HCT116 (cell line): ENCODE measurements around the gene CRNN. TPM values are rescaled to one million over a fixed set of nuclear protein-coding genes. Genes with fewer than 3 reads are reported as not detected.
A peak's percentile ranks its signal among the peaks of the same experiment; 100 is the strongest.

ENCODE experiments used
- ATAC-seq: fragments of 200-7000 bp; cut with Tn5 transposase; 2 replicates; pipeline ENCODE4 v1.9.1; 2020; ENCODE audit warnings: mild to moderate bottlenecking, moderate library complexity
- BruUV-seq: library from RNA; stranded (reverse); fragments of 400-500 nt; replicated peaks from 2 replicates; lab custom pipeline; 2021; lab: Mats Ljungman, UMichigan
- CTCF ChIA-PET: fragments of 300-600 bp; sonication (Branson Sonifier 250); formaldehyde crosslinking; loops from one replicate; lab custom pipeline; 2021; ENCODE audit warnings: antibody characterized with exemption; lab: Charles Lee
- POLR2A ChIA-PET: fragments of 300-600, 350-600 bp; sonication (Branson Sonifier 250); formaldehyde crosslinking; loops from one replicate; lab custom pipeline; 2021; ENCODE audit warnings: antibody characterized with exemption; lab: Charles Lee
- RAD21 ChIA-PET, 2 experiments: fragments of 300-600 bp; sonication (Branson Sonifier 250); formaldehyde crosslinking; loops; one replicate each; lab custom pipeline; 2023; ENCODE audit warnings: low total read pairs in 2 of 2; ENCODE audit not compliant: uncharacterized antibody in 2 of 2, unreplicated experiment in 2 of 2, low non-redundant PET in 1 of 2; lab: Charles Lee
- DNase-seq: peaks from one replicate; pipeline ENCODE4 v3.0.0-alpha.2; 2010; ENCODE audit warnings: low read depth, low spot score
- H2AFZ ChIP-seq: fragments of 200-600 bp; shearing (Covaris generic), sonication (generic); 2 replicates; pipeline ENCODE4 v1.6.1; 2017; ENCODE audit warnings: low read depth, mixed run types, mixed read lengths, antibody characterized with exemption, low read length; ENCODE audit not compliant: poor library complexity, severe bottlenecking
- H3K27ac ChIP-seq: 2 replicates; pipeline ENCODE4 v1.5.1; 2012; ENCODE audit warnings: low read depth, low read length
- H3K27me3 ChIP-seq: fragments of 200-600 bp; sonication (generic); 2 replicates; pipeline ENCODE4 v1.6.1; 2016; ENCODE audit warnings: mixed run types, low read length, mixed read lengths; ENCODE audit not compliant: insufficient read depth
- H3K36me3 ChIP-seq, 2 experiments: fragments of 200-500 bp in 1 of 2; fragments of 200-600 bp in 1 of 2; sonication (Bioruptor generic) in 1 of 2; sonication (generic) in 1 of 2; 2 replicates each; pipeline versions ENCODE4 v1.5.1 to v1.6.1; 2014 to 2016; ENCODE audit warnings: low read length in 2 of 2, inconsistent platforms in 1 of 2, mixed read lengths in 1 of 2, mixed run types in 1 of 2; ENCODE audit not compliant: insufficient read depth in 2 of 2, control insufficient read depth in 1 of 2
- H3K4me1 ChIP-seq, 2 experiments: fragments of 200-600 bp in 1 of 2; sonication (generic) in 1 of 2; 2 replicates each; pipeline versions ENCODE4 v1.5.1 to v1.6.1; 2012 to 2017; ENCODE audit warnings: low read length in 2 of 2, inconsistent platforms in 1 of 2, mild to moderate bottlenecking in 1 of 2, mixed read lengths in 1 of 2, mixed run types in 1 of 2, moderate library complexity in 1 of 2; ENCODE audit not compliant: insufficient read depth in 2 of 2, control insufficient read depth in 1 of 2
- H3K4me2 ChIP-seq: fragments of 200-600 bp; sonication (generic); 2 replicates; pipeline ENCODE4 v1.6.1; 2017; ENCODE audit warnings: mixed run types, low read length, mixed read lengths
- H3K4me3 ChIP-seq, 2 experiments: fragments of 200-600 bp in 1 of 2; sonication (generic) in 1 of 2; replicated peaks in 1 of 2; 2 replicates each; pipeline ENCODE4 v1.5.1; 2011 to 2016; ENCODE audit warnings: low read length in 2 of 2, control low read depth in 1 of 2, low read depth in 1 of 2, mild to moderate bottlenecking in 1 of 2, mixed read lengths in 1 of 2, mixed run types in 1 of 2
- H3K79me2 ChIP-seq: fragments of 200-600 bp; sonication (generic); 2 replicates; pipeline ENCODE4 v1.6.1; 2017; ENCODE audit warnings: mild to moderate bottlenecking, mixed run types, low read length, moderate library complexity, mixed read lengths; ENCODE audit not compliant: insufficient read depth
- H3K9ac ChIP-seq: fragments of 200-600 bp; sonication (generic); 2 replicates; pipeline ENCODE4 v1.6.1; 2016; ENCODE audit warnings: low read length, mixed read lengths
- H3K9me2 ChIP-seq: fragments of 200-600 bp; sonication (generic), shearing (Covaris generic); 2 replicates; pipeline ENCODE4 v1.6.1; 2017; ENCODE audit warnings: mixed run types, mild to moderate bottlenecking, moderate library complexity; ENCODE audit not compliant: insufficient read depth
- H3K9me3 ChIP-seq, 2 experiments: fragments of 200-500 bp in 1 of 2; fragments of 200-600 bp in 1 of 2; sonication (Bioruptor generic) in 1 of 2; sonication (generic) in 1 of 2; 2 replicates each; pipeline ENCODE4 v1.6.1; 2014 to 2017; ENCODE audit warnings: low read length in 2 of 2, mixed read lengths in 2 of 2, inconsistent platforms in 1 of 2, low read depth in 1 of 2, mild to moderate bottlenecking in 1 of 2, mixed run types in 1 of 2, moderate library complexity in 1 of 2; ENCODE audit not compliant: control insufficient read depth in 1 of 2, insufficient read depth in 1 of 2
- H4K20me1 ChIP-seq: fragments of 200-600 bp; sonication (generic), shearing (Covaris generic); 2 replicates; pipeline ENCODE4 v1.6.1; 2017; ENCODE audit warnings: mixed run types, mild to moderate bottlenecking, moderate library complexity; ENCODE audit not compliant: insufficient read depth
- ELF1 ChIP-seq: IDR thresholded peaks from 2 replicates; pipeline ENCODE4 v1.6.1; 2012; ENCODE audit warnings: low read depth, borderline replicate concordance
- EZH2 ChIP-seq: fragments of 200-600 bp; sonication (generic); IDR thresholded peaks from 2 replicates; pipeline ENCODE4 v1.6.1; 2017; ENCODE audit warnings: antibody characterized with exemption, mixed run types
- EZH2phosphoT487 ChIP-seq: fragments of 200-600 bp; IDR thresholded peaks from 2 replicates; pipeline ENCODE4 v1.6.1; 2018; ENCODE audit warnings: antibody characterized with exemption, borderline replicate concordance
- MAX ChIP-seq: IDR thresholded peaks from 2 replicates; pipeline ENCODE4 v1.6.1; 2012
- POLR2A ChIP-seq: IDR thresholded peaks from 2 replicates; pipeline ENCODE4 v1.7.0; 2011; ENCODE audit warnings: borderline replicate concordance; ENCODE audit not compliant: insufficient read depth, insufficient read length; ENCODE audit errors: extremely low read depth
- SIN3A ChIP-seq: IDR thresholded peaks from 2 replicates; pipeline ENCODE4 v1.6.1; 2012; ENCODE audit warnings: low read depth
- TCF7L2 ChIP-seq: IDR thresholded peaks from 2 replicates; pipeline ENCODE4 v1.7.0; 2011; ENCODE audit warnings: borderline replicate concordance, inconsistent platforms; ENCODE audit not compliant: insufficient read depth, insufficient read length; ENCODE audit errors: extremely low read depth
- YY1 ChIP-seq: IDR thresholded peaks from 2 replicates; pipeline ENCODE4 v1.6.1; 2011; ENCODE audit warnings: low read length, low read depth, moderate library complexity, mild to moderate bottlenecking; ENCODE audit not compliant: insufficient replicate concordance; ENCODE audit errors: extremely low read depth
- intact Hi-C: fragments of 100-400 bp; cut with micrococcal nuclease; formaldehyde crosslinking; loops from 2 replicates; pipeline ENCODE4 v1.10.0; 2022
- total RNA-seq: library from RNA; stranded (reverse); gene quantifications from one replicate; pipeline ENCODE4 v1.2.1, GENCODE V29; 2021; ENCODE audit not compliant: unreplicated experiment

CRNN gene
- total RNA-seq, 1 experiment from 2014 or later, result not detected

DNA sequence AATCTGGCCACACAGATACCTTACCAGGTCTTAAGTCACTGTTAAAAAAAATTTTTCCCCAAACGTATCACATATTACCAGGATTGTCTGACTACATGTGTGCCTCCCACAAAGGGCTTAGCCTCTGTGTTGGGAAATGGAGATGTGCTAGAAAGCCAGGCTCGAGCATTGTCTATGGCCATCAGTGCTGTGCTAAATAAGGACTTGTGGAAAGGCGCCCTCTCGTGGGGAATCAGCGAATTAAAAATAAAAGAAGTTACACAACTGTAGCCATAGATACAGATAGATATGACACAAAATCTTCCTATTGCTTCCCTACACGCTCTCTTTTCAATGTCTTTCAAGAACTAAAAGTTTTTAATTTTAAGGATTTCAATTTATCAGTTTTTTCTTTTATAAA, 47.5 kb upstream of the CRNN start (continued):
- TF ChIP-seq YY1, result no peak
- TF ChIP-seq, all 23 proteins: peak for 5

DNA sequence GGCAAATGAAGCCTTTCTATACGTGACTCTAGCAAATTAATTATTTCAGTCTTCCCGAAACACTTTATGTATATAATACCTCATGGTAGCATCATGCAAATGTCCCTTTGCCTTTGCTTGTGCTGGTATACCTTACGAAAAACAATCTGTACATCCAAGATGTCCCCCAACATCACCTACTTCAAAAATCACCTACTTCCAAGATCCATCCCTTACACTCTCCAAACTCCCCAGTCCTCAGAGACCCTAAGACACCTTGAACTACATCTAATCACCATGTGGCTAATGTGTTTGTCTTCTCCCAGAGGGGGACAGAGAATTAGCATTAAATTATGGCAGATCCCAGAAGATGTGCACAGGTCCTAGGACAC, 46.5 kb upstream of the CRNN start:
- BruUV-seq, result no TSS peak
- DNase-seq (no peak), ATAC-seq (no peak)
- ChIA-PET CTCF (interaction anchor here (1.1 to 3.5 kb wide), 5 partner anchors 19 to 325 kb away, joined by 3 to 143 read pairs (median 39); no protein-coding TSS in a partner anchor), RAD21 (no interaction called here), POLR2A (no interaction called here)
- Histone ChIP-seq H3K4me2 (peak overlapping the region; percentile 19; the same call in 1 of the 2 replicates), H4K20me1 (no peaks in the 10 kb centered on the region), H3K27ac (no peak overlapping the region), H3K9me2 (no peaks in the 10 kb centered on the region), H3K9me3 (no peaks in the 10 kb centered on the region; a peak in 1 of 4 replicates), H3K9ac (no peak overlapping the region), H3K4me1 (peaks cover 0 to 11% of the 10 kb centered on the region in 2 experiments; a peak in 2 of 4 replicates), H3K4me3 (no peak overlapping the region), H2AFZ (peak overlapping the region; percentile 25), H3K36me3 (no peaks in the 10 kb centered on the region), H3K79me2 (no peaks in the 10 kb centered on the region), H3K27me3 (no peaks in the 10 kb centered on the region)
- intact Hi-C loops, result loop anchor here (2.0 kb wide), 2 partner anchors 72 to 318 kb away; no protein-coding TSS in a partner anchor
- TF ChIP-seq MAX (0 out of 2 replicates have a peak, but pooled peaks have one; percentile 9), EZH2 (no peak), SIN3A (no peak), TCF7L2 (no peak), EZH2phosphoT487 (no peak), POLR2A (no peak), ELF1 (peak; percentile 11; the same call in 1 of the 2 replicates)
